Central memory CD8-positive, alpha-beta T cell (primary cell): ENCODE data around the gene PFDN1.

ENCODE experiments used
- ATAC-seq: fragments of 150-1000 bp; cut with Tn5 transposase; replicated peaks from 2 replicates; pipeline ENCODE4 v1.10.0; 2022; ENCODE audit warnings: mild to moderate bottlenecking, moderate FRiP score, moderate number of reproducible peaks; ENCODE audit not compliant: poor library complexity, severe bottlenecking; ENCODE audit errors: extremely low read depth
- DNase-seq, 2 donors: peaks; one replicate each; pipeline ENCODE4 v3.0.0; 2021; ENCODE audit warnings: low spot score in 2 of 2
- H3K27ac Mint-ChIP-seq: one replicate; pipeline ENCODE4 v1.8.0; 2022; ENCODE audit warnings: low read depth, mild to moderate bottlenecking, moderate library complexity, mixed read lengths
- H3K27me3 Mint-ChIP-seq: one replicate; pipeline ENCODE4 v1.8.0; 2022; ENCODE audit warnings: mixed read lengths
- H3K36me3 Mint-ChIP-seq: one replicate; pipeline ENCODE4 v1.8.0; 2022; ENCODE audit warnings: mild to moderate bottlenecking, moderate library complexity, mixed read lengths; ENCODE audit not compliant: insufficient read depth
- H3K4me1 Mint-ChIP-seq: one replicate; pipeline ENCODE4 v1.8.0; 2022; ENCODE audit warnings: mixed read lengths
- H3K4me3 Mint-ChIP-seq: one replicate; pipeline ENCODE4 v1.8.0; 2022; ENCODE audit warnings: mild to moderate bottlenecking, moderate library complexity, mixed read lengths
- H3K9me3 Mint-ChIP-seq: one replicate; pipeline ENCODE4 v1.8.0; 2022; ENCODE audit warnings: mixed read lengths

Gene PFDN1

GRCh38 chr5:140284013-140284412, 18.9 kb downstream of the PFDN1 start:
- H3K27me3 Mint-ChIP-seq, result no peaks in the 10 kb centered on the region
- H3K27ac Mint-ChIP-seq, result no peak overlapping the region
- H3K4me3 Mint-ChIP-seq, result no peak overlapping the region

GRCh38 chr5:140282266-140282665, 20.6 kb downstream of the PFDN1 start:
- H3K27me3 Mint-ChIP-seq, result no peaks in the 10 kb centered on the region
- no peak for DNase-seq
- H3K27ac Mint-ChIP-seq, result no peak overlapping the region
- peaks cover 4% of the 10 kb centered on the region for H3K36me3 Mint-ChIP-seq
- no peak for ATAC-seq
- H3K4me3 Mint-ChIP-seq, result no peak overlapping the region
- peaks cover 11% of the 10 kb centered on the region for H3K4me1 Mint-ChIP-seq
- H3K9me3 Mint-ChIP-seq, result no peaks in the 10 kb centered on the region

More at GRCh38 chr5:140284013-140284412, 18.9 kb downstream of the PFDN1 start:
- Mint-ChIP-seq H3K9me3 (no peaks in the 10 kb centered on the region), H3K4me1 (peaks cover 16% of the 10 kb centered on the region), H3K36me3 (peaks cover 7% of the 10 kb centered on the region)
- no peak for ATAC-seq
- no peak for DNase-seq

GRCh38 chr5:140275837-140276236, 27.1 kb downstream of the PFDN1 start:
- H3K27ac Mint-ChIP-seq, result no peak overlapping the region

DNA sequence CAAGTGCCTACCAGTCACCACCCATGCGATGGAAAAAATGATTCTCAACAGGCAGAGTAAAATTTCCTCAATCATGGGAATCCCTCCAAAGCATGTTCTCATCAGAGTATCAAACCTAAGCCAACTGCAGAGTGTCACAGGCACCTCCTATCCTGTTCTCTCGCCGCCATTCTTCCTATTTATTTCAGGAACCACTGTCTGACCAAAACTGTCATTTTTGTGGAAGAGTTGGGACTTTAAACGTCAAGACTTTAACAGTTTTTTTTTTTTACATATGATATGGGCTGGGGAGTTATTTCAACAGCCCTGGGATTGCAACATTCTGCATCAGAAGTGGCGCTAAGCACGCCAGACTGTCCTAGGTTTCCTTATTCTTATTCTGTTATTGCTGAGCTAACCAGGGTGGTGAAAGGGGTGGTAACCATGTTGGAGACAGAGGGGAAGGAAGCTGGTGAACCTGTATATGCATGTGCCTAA, 29.5 kb downstream of the PFDN1 start:
- Mint-ChIP-seq H3K36me3 (peaks cover 15% of the 10 kb centered on the region), H3K27ac (no peak overlapping the region), H3K4me3 (no peak overlapping the region), H3K4me1 (peaks cover 12% of the 10 kb centered on the region), H3K27me3 (no peaks in the 10 kb centered on the region), H3K9me3 (no peaks in the 10 kb centered on the region)
- ATAC-seq, result no peak
- no peak for DNase-seq

More at GRCh38 chr5:140275837-140276236, 27.1 kb downstream of the PFDN1 start:
- Mint-ChIP-seq H3K36me3 (peaks cover 16% of the 10 kb centered on the region), H3K4me1 (peaks cover 17% of the 10 kb centered on the region), H3K4me3 (no peak overlapping the region), H3K9me3 (no peaks in the 10 kb centered on the region), H3K27me3 (no peaks in the 10 kb centered on the region)
- no peak for ATAC-seq
- no peak for DNase-seq

- peaks cover 25% of the 10 kb centered on the region for H3K4me1 Mint-ChIP-seq
- ATAC-seq (no peak), DNase-seq (no peak)
- H3K27me3 Mint-ChIP-seq, result no peaks in the 10 kb centered on the region
- H3K36me3 Mint-ChIP-seq, result peaks cover 6% of the 10 kb centered on the region
- no peak overlapping the region for H3K27ac Mint-ChIP-seq
- no peak overlapping the region for H3K4me3 Mint-ChIP-seq
- H3K9me3 Mint-ChIP-seq, result no peaks in the 10 kb centered on the region
These were observed 32.9 kb downstream of the PFDN1 start for GRCh38 chr5:140270008-140270407.

- H3K4me3 Mint-ChIP-seq, result no peak overlapping the region
These were observed 35.3 kb downstream of the PFDN1 start for GRCh38 chr5:140267559-140268018.

GRCh38 chr5:140267201-140267540, 35.7 kb downstream of the PFDN1 start:
- Mint-ChIP-seq H3K27me3 (no peaks in the 10 kb centered on the region), H3K9me3 (no peaks in the 10 kb centered on the region), H3K4me1 (peaks cover 28% of the 10 kb centered on the region), H3K4me3 (no peak overlapping the region), H3K36me3 (peaks cover 7% of the 10 kb centered on the region), H3K27ac (peak overlapping the region; percentile 59)
- DNase-seq (no peak), ATAC-seq (no peak)

More at GRCh38 chr5:140267559-140268018, 35.3 kb downstream of the PFDN1 start:
- Mint-ChIP-seq H3K27me3 (no peaks in the 10 kb centered on the region), H3K36me3 (peaks cover 7% of the 10 kb centered on the region), H3K9me3 (no peaks in the 10 kb centered on the region), H3K27ac (peak overlapping the region; percentile 59), H3K4me1 (peaks cover 25% of the 10 kb centered on the region)
- ATAC-seq (no peak), DNase-seq (no peak)

DNA sequence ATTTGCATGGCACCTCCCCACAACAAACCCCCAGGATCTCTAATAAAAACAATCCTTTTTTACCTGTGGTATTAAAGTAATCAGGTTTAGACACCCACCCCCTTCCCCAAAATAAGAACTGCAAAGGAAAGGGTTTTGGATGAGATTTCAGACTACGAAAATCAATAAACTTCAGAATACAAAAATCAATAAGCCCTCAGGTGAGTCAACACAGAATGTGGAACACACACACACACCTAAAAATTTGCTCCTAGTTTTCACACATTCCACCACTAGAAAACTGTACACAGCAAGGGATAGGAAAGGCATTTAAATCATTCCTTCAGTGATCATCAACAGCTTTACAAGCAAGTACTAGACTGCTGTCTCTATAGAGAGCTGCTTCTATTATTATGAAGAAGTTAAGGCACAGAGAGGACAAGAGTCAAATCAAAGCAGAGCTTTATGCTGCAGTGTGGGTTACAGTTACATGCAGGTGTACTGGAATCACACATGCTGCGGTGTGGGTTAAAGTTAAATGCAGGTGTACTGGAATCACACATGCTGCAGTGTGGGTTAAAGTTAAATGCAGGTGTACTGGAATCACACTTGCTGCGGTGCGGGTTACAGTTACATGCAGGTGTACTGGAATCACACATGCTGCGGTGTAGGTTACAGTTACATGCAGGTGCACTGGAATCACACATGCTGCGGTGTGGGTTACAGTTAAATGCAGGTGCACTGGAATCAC, 36.3 kb downstream of the PFDN1 start:
- ATAC-seq (no peak), DNase-seq (no peak)
- Mint-ChIP-seq H3K36me3 (peaks cover 7% of the 10 kb centered on the region), H3K27me3 (no peaks in the 10 kb centered on the region), H3K9me3 (no peaks in the 10 kb centered on the region), H3K4me1 (peaks cover 32% of the 10 kb centered on the region), H3K27ac (peak overlapping the region; percentile 59), H3K4me3 (no peak overlapping the region)

GRCh38 chr5:140265845-140266244, 37.1 kb downstream of the PFDN1 start:
- Mint-ChIP-seq H3K27ac (peak overlapping the region; percentile 3), H3K36me3 (peaks cover 10% of the 10 kb centered on the region), H3K27me3 (no peaks in the 10 kb centered on the region), H3K9me3 (no peaks in the 10 kb centered on the region), H3K4me3 (no peak overlapping the region), H3K4me1 (peaks cover 37% of the 10 kb centered on the region)
- no peak for DNase-seq
- no peak for ATAC-seq

- Mint-ChIP-seq H3K4me3 (no peak overlapping the region), H3K9me3 (no peaks in the 10 kb centered on the region), H3K27me3 (no peaks in the 10 kb centered on the region), H3K36me3 (peaks cover 14% of the 10 kb centered on the region), H3K4me1 (peaks cover 36% of the 10 kb centered on the region), H3K27ac (no peak overlapping the region)
- ATAC-seq (no peak), DNase-seq (no peak)
These were observed 40.1 kb downstream of the PFDN1 start for GRCh38 chr5:140262839-140263238.

DNA sequence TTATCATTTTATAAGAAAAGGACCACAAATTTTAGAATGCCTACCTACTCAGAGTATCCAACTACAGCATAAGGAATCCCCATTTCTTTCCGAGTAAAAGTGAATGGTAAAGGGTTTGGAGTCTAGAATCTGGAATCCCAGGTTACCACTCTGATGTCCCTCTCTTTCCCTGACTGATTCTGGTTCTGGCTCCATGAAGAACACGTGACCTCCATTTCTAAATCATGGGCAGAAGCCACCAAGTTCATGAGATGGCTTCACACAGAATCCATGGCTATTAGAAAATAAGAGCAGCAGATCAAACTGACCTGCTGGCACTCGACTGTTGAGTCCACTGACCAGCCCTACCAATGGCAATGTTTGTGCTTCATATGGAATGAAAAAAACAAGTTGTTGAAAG, 40.7 kb downstream of the PFDN1 start:
- Mint-ChIP-seq H3K36me3 (peaks cover 13% of the 10 kb centered on the region), H3K27ac (no peak overlapping the region), H3K9me3 (no peaks in the 10 kb centered on the region), H3K27me3 (no peaks in the 10 kb centered on the region), H3K4me3 (no peak overlapping the region), H3K4me1 (peaks cover 30% of the 10 kb centered on the region)
- DNase-seq (no peak), ATAC-seq (no peak)

- H3K9me3 Mint-ChIP-seq, result no peaks in the 10 kb centered on the region
- no peak overlapping the region for H3K4me3 Mint-ChIP-seq
- no peaks in the 10 kb centered on the region for H3K27me3 Mint-ChIP-seq
- H3K36me3 Mint-ChIP-seq, result peaks cover 14% of the 10 kb centered on the region
- H3K4me1 Mint-ChIP-seq, result peaks cover 24% of the 10 kb centered on the region
- ATAC-seq (no peak), DNase-seq (no peak)
- H3K27ac Mint-ChIP-seq, result peak overlapping the region; percentile 9
These were observed 41.3 kb downstream of the PFDN1 start for GRCh38 chr5:140261403-140262171.
